Spinal cord (tissue), 10 donors: ENCODE data around the gene POM121L2. TPM values are rescaled to one million over a fixed set of nuclear protein-coding genes. Genes with fewer than 3 reads are reported as not detected.

ENCODE experiments used
- DNase-seq, 6 donors: peaks; one replicate each; pipeline versions ENCODE4 v3.0.0 to v3.0.0-alpha.2; 2013 to 2015; ENCODE audit warnings: low spot score in 6 of 6, low read depth in 4 of 6
- H3K27ac ChIP-seq: one replicate; pipeline ENCODE4 v1.5.1; 2013; ENCODE audit warnings: low read depth, low read length, control low read depth
- H3K27me3 ChIP-seq: one replicate; pipeline ENCODE4 v1.6.1; 2013; ENCODE audit warnings: low read length; ENCODE audit not compliant: control insufficient read depth, insufficient read depth
- H3K36me3 ChIP-seq: one replicate; pipeline ENCODE4 v1.6.1; 2013; ENCODE audit warnings: low read length; ENCODE audit not compliant: control insufficient read depth, insufficient read depth
- H3K4me1 ChIP-seq: one replicate; pipeline ENCODE4 v1.6.1; 2013; ENCODE audit warnings: low read length; ENCODE audit not compliant: control insufficient read depth, insufficient read depth
- H3K4me3 ChIP-seq: one replicate; pipeline ENCODE4 v1.5.1; 2013; ENCODE audit warnings: low read depth, low read length, control low read depth
- H3K9me3 ChIP-seq: one replicate; pipeline ENCODE4 v1.6.1; 2013; ENCODE audit warnings: low read length; ENCODE audit not compliant: control insufficient read depth, insufficient read depth
- WGBS: methylation state at CpG from one replicate; pipeline ENCODE4 v1.1.5; 2013; ENCODE audit warnings: missing lambda C conversion rate; ENCODE audit not compliant: insufficient coverage; 5-methylcytosine and 5-hydroxymethylcytosine counted together
- polyA plus RNA-seq, 2 donors: library from polyadenylated mRNA; unstranded; fragments of 120-200 nt; gene quantifications; one replicate each; pipeline ENCODE4 v1.2.1, GENCODE V29; 2013; ENCODE audit not compliant: insufficient read length in 2 of 2
- total RNA-seq, 2 donors: library from RNA; depleted of rRNA in 1 of 2; stranded (reverse); fragments of 120-200 nt in 1 of 2; fragments of >200 nt in 1 of 2; gene quantifications; one replicate each; pipeline versions ENCODE4 v1.2.3 to v1.2.4, GENCODE V29; 2013 to 2014
- donor health status: healthy.

The POM121L2 gene
- total and polyA plus RNA-seq, 4 donors = not detected

- Histone ChIP-seq H3K4me1 (peaks cover 5% of the 10 kb centered on the region), H3K27ac (no peak overlapping the region), H3K9me3 (no peaks in the 10 kb centered on the region), H3K27me3 (peaks cover 91% of the 10 kb centered on the region), H3K36me3 (no peaks in the 10 kb centered on the region), H3K4me3 (no peak overlapping the region)
- DNase-seq = peak in 1 of 6 donors; percentile 4
- 3% methylated on average over 11 of the region's 20 CpGs for WGBS
These were observed 16.6 kb downstream of the POM121L2 start for GRCh38 chr6:27295301-27296079.

GRCh38 chr6:27294409-27294808 lies 17.7 kb downstream of the POM121L2 start:
- no peak overlapping the region for H3K27ac ChIP-seq
- peaks cover 5% of the 10 kb centered on the region for H3K4me1 ChIP-seq
- H3K9me3 ChIP-seq = no peaks in the 10 kb centered on the region
- H3K36me3 ChIP-seq = no peaks in the 10 kb centered on the region
- peak in 2 of 6 donors; percentile 4 to 6 for DNase-seq
- peaks cover 93% of the 10 kb centered on the region for H3K27me3 ChIP-seq
- WGBS = 20% methylated on average over 1 of the region's 5 CpGs
- no peak overlapping the region for H3K4me3 ChIP-seq

- WGBS = 13% methylated on average over 22 of the region's 28 CpGs
- peak in 2 of 6 donors; percentile 16 to 30 for DNase-seq
- H3K27ac ChIP-seq = no peak overlapping the region
- H3K4me1 ChIP-seq = peaks cover 5% of the 10 kb centered on the region
- no peaks in the 10 kb centered on the region for H3K9me3 ChIP-seq
- H3K36me3 ChIP-seq = no peaks in the 10 kb centered on the region
- no peak overlapping the region for H3K4me3 ChIP-seq
- peaks cover 98% of the 10 kb centered on the region for H3K27me3 ChIP-seq
These were observed 18.5 kb downstream of the POM121L2 start for GRCh38 chr6:27293436-27294098.

DNA sequence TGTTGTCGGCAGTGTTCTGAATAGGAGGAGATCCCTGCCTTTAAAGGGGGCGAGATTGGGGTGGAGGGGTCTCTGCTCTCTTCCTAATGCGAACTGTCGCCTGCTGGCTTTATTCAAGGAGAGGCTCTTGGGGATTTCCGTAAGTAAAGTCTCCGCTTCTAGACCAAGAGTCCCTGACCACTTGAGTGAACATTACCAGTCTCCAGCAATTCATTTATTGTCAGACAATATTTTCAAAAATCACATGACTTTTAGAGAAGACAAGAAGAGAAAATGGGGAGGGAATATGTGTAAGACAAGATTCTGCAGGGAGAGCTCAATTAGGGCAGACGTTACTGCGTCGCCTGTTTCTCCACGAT lies 21.2 kb downstream of the POM121L2 start:
- H3K36me3 ChIP-seq = no peaks in the 10 kb centered on the region
- no peak overlapping the region for H3K27ac ChIP-seq
- no peaks in the 10 kb centered on the region for H3K9me3 ChIP-seq
- peaks cover 97% of the 10 kb centered on the region for H3K27me3 ChIP-seq
- H3K4me3 ChIP-seq = no peak overlapping the region
- DNase-seq = no peak
- H3K4me1 ChIP-seq = no peaks in the 10 kb centered on the region
- 3% methylated on average over 7 of the region's 10 CpGs for WGBS

DNA sequence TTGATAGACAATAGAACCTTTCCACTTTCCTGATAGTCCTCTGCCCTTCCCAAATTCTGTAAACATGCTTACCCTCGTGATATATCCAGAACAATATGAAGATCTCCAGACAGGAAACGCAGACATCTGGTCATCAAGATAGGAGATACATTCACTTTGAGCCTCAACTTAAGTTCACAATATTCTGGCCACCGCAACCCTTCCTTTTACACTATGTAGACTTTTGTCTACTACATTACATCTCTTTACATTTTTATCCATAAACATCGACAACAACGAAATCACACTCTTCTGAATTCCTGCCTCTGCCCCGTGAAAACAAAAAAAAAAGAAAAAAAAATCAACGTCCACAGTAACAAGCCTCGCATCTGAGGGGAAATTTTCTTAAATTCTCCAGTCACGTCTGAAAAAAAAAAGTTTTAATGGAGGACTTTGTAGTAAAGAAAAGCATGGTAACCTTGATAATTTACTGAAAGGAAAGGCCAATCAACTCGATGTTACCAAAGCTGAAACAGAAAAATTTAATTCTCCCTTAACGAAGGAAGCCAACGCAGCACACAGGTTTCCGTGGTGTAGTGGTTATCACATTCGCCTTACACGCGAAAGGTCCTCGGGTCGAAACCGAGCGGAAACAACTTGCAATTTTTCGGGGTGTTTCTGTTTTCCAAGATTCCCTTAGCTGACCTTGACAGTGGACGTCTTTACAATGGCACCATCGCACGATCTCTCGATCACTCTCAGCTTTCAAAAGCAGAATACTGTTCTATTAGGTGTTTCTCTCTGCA lies 21.8 kb downstream of the POM121L2 start:
- no peak overlapping the region for H3K4me3 ChIP-seq
- H3K27me3 ChIP-seq = peaks cover 97% of the 10 kb centered on the region
- peak in 1 of 6 donors; percentile 21 for DNase-seq
- no peaks in the 10 kb centered on the region for H3K36me3 ChIP-seq
- H3K9me3 ChIP-seq = no peaks in the 10 kb centered on the region
- H3K4me1 ChIP-seq = no peaks in the 10 kb centered on the region
- 2% methylated on average over 13 of the region's 25 CpGs for WGBS
- H3K27ac ChIP-seq = no peak overlapping the region

GRCh38 chr6:27288136-27289044 lies 23.7 kb downstream of the POM121L2 start:
- DNase-seq = peak in 1 of 6 donors; percentile 4
- Histone ChIP-seq H3K27me3 (peaks cover 97% of the 10 kb centered on the region), H3K36me3 (no peaks in the 10 kb centered on the region), H3K4me1 (no peaks in the 10 kb centered on the region), H3K4me3 (no peak overlapping the region), H3K9me3 (no peaks in the 10 kb centered on the region), H3K27ac (no peak overlapping the region)
- WGBS = under 1% methylated on average over 32 of the region's 33 CpGs

DNA sequence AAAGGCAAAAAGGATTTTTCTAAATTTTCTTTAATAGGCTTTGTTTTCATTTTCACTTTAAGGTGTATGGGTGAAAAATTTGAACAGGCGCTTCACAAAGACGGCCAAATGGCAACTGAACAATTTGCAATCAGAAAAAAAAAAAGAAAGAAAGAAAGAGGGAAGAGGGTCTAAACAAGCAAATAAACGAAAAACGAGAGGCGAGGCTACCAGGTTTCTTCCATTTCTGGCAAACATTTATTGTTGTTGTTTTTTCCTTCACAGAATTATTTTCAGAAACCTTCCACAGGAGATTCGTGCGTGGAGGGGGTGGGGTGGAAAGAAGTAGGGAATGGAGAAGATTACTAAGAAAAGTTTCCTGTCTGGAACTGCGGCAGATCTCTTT lies 24.3 kb downstream of the POM121L2 start:
- H3K36me3 ChIP-seq = no peaks in the 10 kb centered on the region
- WGBS = 0% methylated on average over 1 of the region's 8 CpGs
- H3K27me3 ChIP-seq = peaks cover 98% of the 10 kb centered on the region
- no peak overlapping the region for H3K27ac ChIP-seq
- no peak overlapping the region for H3K4me3 ChIP-seq
- no peaks in the 10 kb centered on the region for H3K4me1 ChIP-seq
- peaks cover 2% of the 10 kb centered on the region for H3K9me3 ChIP-seq
- DNase-seq = no peak

DNA sequence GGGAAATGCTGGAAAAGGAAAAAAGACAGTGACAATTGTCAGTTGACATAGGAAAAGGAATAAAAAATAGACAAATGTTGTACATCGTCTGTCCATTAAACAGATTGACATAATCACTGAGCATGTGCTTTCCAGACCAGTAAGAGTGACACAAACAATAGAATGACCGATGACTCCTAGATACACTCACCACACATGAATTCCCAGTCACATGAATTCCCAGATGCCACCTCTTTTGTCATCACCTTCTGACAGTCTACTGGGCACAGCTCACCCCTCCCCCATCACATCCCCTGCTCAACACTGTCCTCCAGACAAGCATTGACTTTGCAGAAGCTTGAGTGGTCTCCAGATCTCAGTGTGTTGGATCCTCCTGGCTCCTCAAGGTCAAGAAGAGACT lies 25.9 kb downstream of the POM121L2 start:
- Histone ChIP-seq H3K27me3 (peaks cover 96% of the 10 kb centered on the region), H3K27ac (no peak overlapping the region), H3K4me3 (no peak overlapping the region), H3K9me3 (peaks cover 2% of the 10 kb centered on the region), H3K4me1 (no peaks in the 10 kb centered on the region), H3K36me3 (no peaks in the 10 kb centered on the region)
- DNase-seq = no peak
- WGBS = 96% methylated on average over 2 of the region's 2 CpGs

DNA sequence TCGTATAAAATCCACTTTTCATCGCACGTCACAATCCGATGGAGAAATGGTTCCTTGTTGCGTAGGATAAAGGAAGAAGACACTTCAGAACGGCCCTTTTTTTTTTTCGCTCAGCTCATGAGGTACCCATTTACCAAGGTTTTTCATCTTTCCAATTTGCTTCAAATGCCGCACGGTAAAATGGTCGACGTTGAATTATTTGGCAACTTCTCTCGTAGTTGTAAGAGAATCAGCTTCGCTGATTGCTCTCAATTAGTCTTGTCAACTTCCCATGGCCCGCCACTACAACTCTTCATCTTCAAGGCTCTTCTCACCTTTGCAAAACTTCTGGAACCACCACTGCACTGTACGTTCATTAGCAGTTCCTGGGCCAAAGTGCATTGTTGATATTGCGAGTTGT lies 28.8 kb downstream of the POM121L2 start:
- DNase-seq = peak in 2 of 6 donors; percentile 13 to 16
- Histone ChIP-seq H3K4me3 (no peak overlapping the region), H3K27ac (no peak overlapping the region), H3K9me3 (peaks cover 2% of the 10 kb centered on the region), H3K36me3 (no peaks in the 10 kb centered on the region), H3K4me1 (peaks cover 6% of the 10 kb centered on the region), H3K27me3 (peaks cover 92% of the 10 kb centered on the region)
- 3% methylated on average over 7 of the region's 16 CpGs for WGBS
